Suprapubic skin (tissue), 4 donors: ENCODE results near the gene CACNA1E.

Source experiments
- POLR2A ChIP-seq, 2 donors: fragments of 450-650 bp; IDR thresholded peaks; one replicate each; pipeline ENCODE4 v1.6.1; 2017; ENCODE audit warnings: antibody characterized with exemption in 2 of 2, mild to moderate bottlenecking in 2 of 2, moderate library complexity in 2 of 2
- POLR2AphosphoS5 ChIP-seq, 3 donors: sonication (generic); formaldehyde crosslinking; IDR thresholded peaks; one replicate each; pipeline ENCODE4 v1.6.1; 2017; ENCODE audit warnings: antibody characterized with exemption in 3 of 3
- TF ChIP-seq, protein P1 (sequence below), 2 donors: fragments of 200-600 bp in 1 of 2; fragments of 450-650 bp in 1 of 2; sonication (generic) in 1 of 2; IDR thresholded peaks; one replicate each; pipeline ENCODE4 v1.5.1; 2016 to 2019; ENCODE audit warnings: antibody characterized with exemption in 2 of 2, mild to moderate bottlenecking in 1 of 2, moderate library complexity in 1 of 2

DNA sequence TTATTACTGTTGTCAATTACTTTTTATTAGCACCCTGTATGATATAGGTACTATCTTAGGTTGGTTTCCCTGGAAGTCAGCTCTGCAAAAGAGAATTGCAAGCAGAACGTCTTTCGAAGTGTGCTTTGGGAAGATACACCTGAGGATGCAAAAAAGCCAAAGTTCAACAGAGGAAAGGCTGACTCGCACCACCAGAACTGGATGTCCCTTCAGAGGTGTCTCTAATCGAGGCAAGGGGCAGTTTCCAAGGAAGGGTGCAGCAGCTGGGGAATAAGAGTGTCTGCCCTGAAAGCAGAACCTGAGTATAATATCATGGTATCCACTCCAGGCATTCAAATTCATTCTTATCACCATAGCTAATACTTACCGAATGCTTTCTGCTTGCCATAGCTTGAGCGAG lies 149.6 kb downstream of the CACNA1E start:
- TF ChIP-seq, protein P1, sequence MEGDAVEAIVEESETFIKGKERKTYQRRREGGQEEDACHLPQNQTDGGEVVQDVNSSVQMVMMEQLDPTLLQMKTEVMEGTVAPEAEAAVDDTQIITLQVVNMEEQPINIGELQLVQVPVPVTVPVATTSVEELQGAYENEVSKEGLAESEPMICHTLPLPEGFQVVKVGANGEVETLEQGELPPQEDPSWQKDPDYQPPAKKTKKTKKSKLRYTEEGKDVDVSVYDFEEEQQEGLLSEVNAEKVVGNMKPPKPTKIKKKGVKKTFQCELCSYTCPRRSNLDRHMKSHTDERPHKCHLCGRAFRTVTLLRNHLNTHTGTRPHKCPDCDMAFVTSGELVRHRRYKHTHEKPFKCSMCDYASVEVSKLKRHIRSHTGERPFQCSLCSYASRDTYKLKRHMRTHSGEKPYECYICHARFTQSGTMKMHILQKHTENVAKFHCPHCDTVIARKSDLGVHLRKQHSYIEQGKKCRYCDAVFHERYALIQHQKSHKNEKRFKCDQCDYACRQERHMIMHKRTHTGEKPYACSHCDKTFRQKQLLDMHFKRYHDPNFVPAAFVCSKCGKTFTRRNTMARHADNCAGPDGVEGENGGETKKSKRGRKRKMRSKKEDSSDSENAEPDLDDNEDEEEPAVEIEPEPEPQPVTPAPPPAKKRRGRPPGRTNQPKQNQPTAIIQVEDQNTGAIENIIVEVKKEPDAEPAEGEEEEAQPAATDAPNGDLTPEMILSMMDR (IDR thresholded peaks at IDR 0.05): no peak
- TF ChIP-seq POLR2AphosphoS5 (IDR thresholded peaks at IDR 0.05): no peak
- no peak for TF ChIP-seq POLR2A (IDR thresholded peaks at IDR 0.05)
